LoVo (cell line): ENCODE results near the gene ANK2.

Experiments used
- DNase-seq: peaks from one replicate; pipeline ENCODE4 v3.0.0-alpha.2; 2016; ENCODE audit warnings: low spot score

Gene ANK2

GRCh38 chr4:113347245-113347644 is 297.8 kb downstream of the ANK2 start:
- no peak for DNase-seq

- no peak for DNase-seq
These were observed 300.0 kb downstream of the ANK2 start for GRCh38 chr4:113349430-113349829.

GRCh38 chr4:113350576-113350975 is 301.1 kb downstream of the ANK2 start:
- DNase-seq: no peak

- peak; percentile 69 for DNase-seq
These were observed 306.3 kb downstream of the ANK2 start for GRCh38 chr4:113355550-113356371.

- DNase-seq: no peak
These were observed 307.0 kb downstream of the ANK2 start for GRCh38 chr4:113356453-113356852.

GRCh38 chr4:113358784-113359183 is 309.3 kb downstream of the ANK2 start:
- DNase-seq: no peak

GRCh38 chr4:113365377-113365776 is 315.9 kb downstream of the ANK2 start:
- no peak for DNase-seq

- DNase-seq: no peak
These were observed 318.6 kb downstream of the ANK2 start for GRCh38 chr4:113368056-113368455.

- DNase-seq: no peak
These were observed 321.7 kb downstream of the ANK2 start for GRCh38 chr4:113371111-113371510.

GRCh38 chr4:113375964-113376666 is 326.7 kb downstream of the ANK2 start:
- no peak for DNase-seq

GRCh38 chr4:113378836-113379235 is 329.4 kb downstream of the ANK2 start:
- no peak for DNase-seq

- DNase-seq: no peak
These were observed 333.3 kb downstream of the ANK2 start for GRCh38 chr4:113382704-113383103.

- DNase-seq: no peak
These were observed 333.8 kb downstream of the ANK2 start for GRCh38 chr4:113383111-113383785.

GRCh38 chr4:113384600-113384999 is 335.1 kb downstream of the ANK2 start:
- DNase-seq: peak; percentile 19

- no peak for DNase-seq
These were observed 335.9 kb downstream of the ANK2 start for GRCh38 chr4:113385281-113385899.

- DNase-seq: no peak
These were observed 339.7 kb downstream of the ANK2 start for GRCh38 chr4:113389160-113389559.

- DNase-seq: no peak
These were observed 341.4 kb downstream of the ANK2 start for GRCh38 chr4:113390850-113391249.

GRCh38 chr4:113394108-113394729 is 344.8 kb downstream of the ANK2 start:
- no peak for DNase-seq

- DNase-seq: peak; percentile 79
These were observed 345.5 kb downstream of the ANK2 start for GRCh38 chr4:113394730-113395530.

GRCh38 chr4:113397114-113397701 is 347.8 kb downstream of the ANK2 start:
- no peak for DNase-seq
